ENCODE results near the gene CPED1.

Gene CPED1

DNA sequence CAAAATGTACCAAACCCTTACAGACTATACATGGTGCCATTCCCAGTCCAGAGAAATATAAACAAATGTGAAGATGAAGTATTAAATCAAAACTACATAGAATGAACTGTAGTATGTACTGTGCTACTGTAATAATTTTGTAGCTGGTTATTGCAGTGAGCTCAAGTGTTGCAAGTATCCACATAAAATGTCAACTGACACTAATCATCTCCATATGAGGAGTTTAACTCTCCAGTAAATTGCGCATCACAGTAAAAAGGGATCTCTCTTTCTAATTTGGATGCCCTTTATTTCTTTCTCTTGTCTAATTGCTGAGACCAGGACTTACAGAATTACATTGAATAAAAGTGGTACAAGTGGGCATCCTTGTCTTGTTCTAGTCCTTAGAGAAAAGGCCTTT, 165.5 kb downstream of the CPED1 start:
- Histone ChIP-seq H3K4me2 (ENCODE audit: low read length) (no peak overlapping the region), H3K27ac (no peak overlapping the region), H3K9me3 (ENCODE audit: control insufficient read depth, low read length) (no peaks in the 10 kb centered on the region), H3K4me1 (no peaks in the 10 kb centered on the region), H3K27me3 (ENCODE audit: control insufficient read depth, insufficient read depth, low read length) (no peaks in the 10 kb centered on the region), H2AFZ (no peak overlapping the region), H3K9ac (no peak overlapping the region), H3K79me2 (no peaks in the 10 kb centered on the region), H3K4me3 (ENCODE audit: low read depth, low read length) (no peak overlapping the region), H3K36me3 (ENCODE audit: control insufficient read depth, insufficient read depth, low read length) (no peaks in the 10 kb centered on the region)
- TF ChIP-seq, protein P1, sequence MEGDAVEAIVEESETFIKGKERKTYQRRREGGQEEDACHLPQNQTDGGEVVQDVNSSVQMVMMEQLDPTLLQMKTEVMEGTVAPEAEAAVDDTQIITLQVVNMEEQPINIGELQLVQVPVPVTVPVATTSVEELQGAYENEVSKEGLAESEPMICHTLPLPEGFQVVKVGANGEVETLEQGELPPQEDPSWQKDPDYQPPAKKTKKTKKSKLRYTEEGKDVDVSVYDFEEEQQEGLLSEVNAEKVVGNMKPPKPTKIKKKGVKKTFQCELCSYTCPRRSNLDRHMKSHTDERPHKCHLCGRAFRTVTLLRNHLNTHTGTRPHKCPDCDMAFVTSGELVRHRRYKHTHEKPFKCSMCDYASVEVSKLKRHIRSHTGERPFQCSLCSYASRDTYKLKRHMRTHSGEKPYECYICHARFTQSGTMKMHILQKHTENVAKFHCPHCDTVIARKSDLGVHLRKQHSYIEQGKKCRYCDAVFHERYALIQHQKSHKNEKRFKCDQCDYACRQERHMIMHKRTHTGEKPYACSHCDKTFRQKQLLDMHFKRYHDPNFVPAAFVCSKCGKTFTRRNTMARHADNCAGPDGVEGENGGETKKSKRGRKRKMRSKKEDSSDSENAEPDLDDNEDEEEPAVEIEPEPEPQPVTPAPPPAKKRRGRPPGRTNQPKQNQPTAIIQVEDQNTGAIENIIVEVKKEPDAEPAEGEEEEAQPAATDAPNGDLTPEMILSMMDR (IDR thresholded peaks at IDR 0.05), result no peak

DNA sequence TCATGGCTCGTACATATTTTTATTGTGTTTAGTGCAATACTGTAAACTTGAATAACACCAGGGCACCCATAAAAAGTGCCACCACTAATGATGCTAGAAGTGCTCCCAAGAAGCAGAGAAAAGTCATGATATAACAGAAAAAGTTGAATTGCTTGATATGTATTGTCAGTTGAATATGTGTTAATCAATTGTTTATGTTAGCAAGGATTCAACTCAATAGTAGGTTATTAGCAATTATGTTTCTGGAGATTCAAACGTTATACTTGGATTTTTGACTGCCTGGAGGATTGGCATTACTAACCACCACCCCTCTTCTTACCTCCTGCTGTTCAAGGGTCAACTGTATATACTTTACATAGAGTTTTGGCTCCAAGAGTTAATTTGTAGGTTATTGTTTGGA, 168.3 kb downstream of the CPED1 start:
- H3K79me2 ChIP-seq, result no peaks in the 10 kb centered on the region
- no peak overlapping the region for H3K27ac ChIP-seq
- H2AFZ ChIP-seq, result no peak overlapping the region
- TF ChIP-seq, protein P1 (IDR thresholded peaks at IDR 0.05), result no peak
- no peak overlapping the region for H3K4me3 ChIP-seq (ENCODE audit: low read depth, low read length)
- no peak overlapping the region for H3K9ac ChIP-seq
- no peaks in the 10 kb centered on the region for H3K27me3 ChIP-seq (ENCODE audit: control insufficient read depth, insufficient read depth, low read length)
- no peaks in the 10 kb centered on the region for H3K36me3 ChIP-seq (ENCODE audit: control insufficient read depth, insufficient read depth, low read length)
- H3K9me3 ChIP-seq (ENCODE audit: control insufficient read depth, low read length), result no peaks in the 10 kb centered on the region
- no peaks in the 10 kb centered on the region for H3K4me1 ChIP-seq
- no peak overlapping the region for H3K4me2 ChIP-seq (ENCODE audit: low read length)

DNA sequence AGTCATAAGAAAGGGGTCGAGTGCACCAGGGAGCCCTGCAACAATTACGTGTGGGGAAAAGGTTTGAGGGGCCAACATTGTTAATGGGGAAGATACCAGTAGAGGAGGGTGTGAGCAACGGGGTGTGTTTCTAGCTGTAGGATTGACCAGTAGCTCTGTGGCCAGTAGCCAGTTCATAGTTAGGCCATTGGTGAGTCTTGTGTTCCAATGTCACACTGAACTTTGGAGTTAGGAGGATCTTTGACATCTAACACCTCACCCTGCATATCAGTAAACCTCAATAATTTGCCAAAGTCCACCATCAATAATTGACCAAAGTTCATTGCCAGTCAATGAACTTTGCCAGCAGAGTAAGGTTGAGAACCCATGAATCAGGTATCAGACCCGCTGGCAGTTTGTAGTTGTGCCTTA, 168.8 kb downstream of the CPED1 start:
- TF ChIP-seq, protein P1 (IDR thresholded peaks at IDR 0.05), result no peak
- Histone ChIP-seq H3K4me2 (ENCODE audit: low read length) (no peak overlapping the region), H3K4me1 (no peaks in the 10 kb centered on the region), H2AFZ (no peak overlapping the region), H3K27ac (no peak overlapping the region), H3K4me3 (ENCODE audit: low read depth, low read length) (no peak overlapping the region), H3K36me3 (ENCODE audit: control insufficient read depth, insufficient read depth, low read length) (no peaks in the 10 kb centered on the region), H3K9me3 (ENCODE audit: control insufficient read depth, low read length) (no peaks in the 10 kb centered on the region), H3K27me3 (ENCODE audit: control insufficient read depth, insufficient read depth, low read length) (no peaks in the 10 kb centered on the region), H3K79me2 (no peaks in the 10 kb centered on the region), H3K9ac (no peak overlapping the region)

DNA sequence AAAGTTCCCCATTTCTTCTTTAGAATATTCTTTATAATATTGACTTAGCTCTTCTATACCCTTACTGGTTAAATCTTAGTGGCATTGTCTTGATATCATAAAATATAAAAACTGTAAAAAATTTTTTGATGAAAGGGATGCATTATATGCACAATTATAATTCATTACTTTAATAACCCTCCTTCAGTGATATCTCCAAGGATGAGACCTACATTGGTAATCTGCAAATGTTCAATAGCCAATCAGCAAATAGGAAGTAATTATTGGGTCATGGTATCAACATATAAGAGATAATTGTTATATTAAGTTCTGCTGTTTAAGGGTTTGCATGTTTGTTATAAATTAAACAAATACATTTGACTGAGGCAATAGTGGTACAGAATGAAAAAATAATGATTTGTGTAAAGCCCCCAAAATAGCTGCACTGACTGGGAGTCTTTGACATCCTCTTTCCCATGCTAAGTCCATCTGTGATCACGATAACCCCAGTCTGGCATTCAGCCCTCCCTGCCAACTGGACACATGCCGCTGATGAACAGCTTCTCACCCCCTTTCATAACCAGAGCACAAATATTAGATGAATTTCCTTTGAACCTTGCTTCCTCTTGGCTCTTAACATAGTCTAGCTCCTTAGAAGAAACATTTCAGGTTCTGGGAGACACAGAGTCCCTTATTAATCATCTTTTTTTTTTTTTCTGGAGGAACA, 169.5 kb downstream of the CPED1 start:
- TF ChIP-seq, protein P1 (IDR thresholded peaks at IDR 0.05), result no peak
- no peaks in the 10 kb centered on the region for H3K27me3 ChIP-seq (ENCODE audit: control insufficient read depth, insufficient read depth, low read length)

DNA sequence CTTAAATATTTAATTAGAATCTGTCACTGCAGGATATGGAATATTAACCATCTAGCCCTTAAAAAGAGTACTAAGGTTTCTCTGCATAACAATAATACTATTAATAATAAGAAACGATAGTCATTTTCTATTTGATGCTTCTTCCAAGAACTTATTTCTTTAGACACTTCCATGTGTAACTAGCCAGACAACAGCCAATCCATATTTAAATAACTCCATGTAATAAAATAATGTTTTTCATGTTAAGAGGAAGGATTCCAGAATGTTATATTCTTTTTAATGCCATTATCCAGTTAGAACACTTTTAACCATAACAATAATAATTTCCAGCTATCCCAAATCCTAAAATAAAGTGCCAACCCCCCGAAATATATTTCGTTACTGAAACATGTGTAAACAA, 170.2 kb downstream of the CPED1 start:
- no peak overlapping the region for H3K9ac ChIP-seq
- no peak overlapping the region for H3K4me3 ChIP-seq (ENCODE audit: low read depth, low read length)
- H3K4me1 ChIP-seq, result no peaks in the 10 kb centered on the region
- no peaks in the 10 kb centered on the region for H3K9me3 ChIP-seq (ENCODE audit: control insufficient read depth, low read length)
- H3K36me3 ChIP-seq (ENCODE audit: control insufficient read depth, insufficient read depth, low read length), result no peaks in the 10 kb centered on the region
- H3K79me2 ChIP-seq, result no peaks in the 10 kb centered on the region
- H3K4me2 ChIP-seq (ENCODE audit: low read length), result no peak overlapping the region
- H3K27ac ChIP-seq, result no peak overlapping the region
- H3K27me3 ChIP-seq (ENCODE audit: control insufficient read depth, insufficient read depth, low read length), result no peaks in the 10 kb centered on the region
- no peak overlapping the region for H2AFZ ChIP-seq
- TF ChIP-seq, protein P1 (IDR thresholded peaks at IDR 0.05), result no peak

More for the DNA sequence above, 169.5 kb downstream of the CPED1 start:
- H3K9me3 ChIP-seq (ENCODE audit: control insufficient read depth, low read length), result no peaks in the 10 kb centered on the region
- H3K27ac ChIP-seq, result no peak overlapping the region
- H3K79me2 ChIP-seq, result no peaks in the 10 kb centered on the region
- H3K4me1 ChIP-seq, result no peaks in the 10 kb centered on the region
- no peak overlapping the region for H3K4me3 ChIP-seq (ENCODE audit: low read depth, low read length)
- no peaks in the 10 kb centered on the region for H3K36me3 ChIP-seq (ENCODE audit: control insufficient read depth, insufficient read depth, low read length)
- H3K4me2 ChIP-seq (ENCODE audit: low read length), result no peak overlapping the region
- no peak overlapping the region for H3K9ac ChIP-seq
- H2AFZ ChIP-seq, result no peak overlapping the region
